Loucy (cell line): Measurements from ENCODE around the gene LAMTOR4.

ENCODE experiments used
- CTCF ChIP-seq: fragments of 200-600 bp; sonication (generic); conservative IDR thresholded peaks from 2 replicates; pipeline ENCODE4 v1.5.1; 2014; ENCODE audit warnings: mild to moderate bottlenecking, antibody characterized with exemption, low read length
- EZH2phosphoT487 ChIP-seq: fragments of 200-600 bp; IDR thresholded peaks from 2 replicates; pipeline ENCODE4 v1.6.1; 2018; ENCODE audit warnings: antibody characterized with exemption, mild to moderate bottlenecking, moderate library complexity, borderline replicate concordance

- TF ChIP-seq CTCF (no peak), EZH2phosphoT487 (no peak)
Observed at GRCh38 chr7:100156331-100157068, 7.8 kb downstream of the LAMTOR4 start.
